ENCODE measurements around the gene INTS1.

INTS1 gene

GRCh38 chr7:1434165-1434718, 69.9 kb downstream of the INTS1 start:
- Histone ChIP-seq H4K20me1 (ENCODE audit: insufficient read depth, low read length) (no peaks in the 10 kb centered on the region), H3K9ac (ENCODE audit: low read length) (no peak overlapping the region), H3K9me2 (ENCODE audit: low read depth, low read length) (no peaks in the 10 kb centered on the region), H3K9me3 (ENCODE audit: low read length) (no peaks in the 10 kb centered on the region), H3K4me1 (ENCODE audit: insufficient read depth, low read length, severe bottlenecking) (no peaks in the 10 kb centered on the region), H3K27ac (ENCODE audit: low read depth, low read length, poor library complexity, severe bottlenecking) (no peak overlapping the region), H2AFZ (ENCODE audit: low read length) (no peak overlapping the region), H3K4me3 (ENCODE audit: low read depth, low read length, poor library complexity, severe bottlenecking) (no peak overlapping the region), H3K36me3 (ENCODE audit: insufficient read depth, low read length) (no peaks in the 10 kb centered on the region), H3K4me2 (ENCODE audit: low read length) (no peak overlapping the region), H3F3A (ENCODE audit: insufficient read depth, low read length) (no peaks in the 10 kb centered on the region), H3K27me3 (ENCODE audit: insufficient read depth, low read length) (no peaks in the 10 kb centered on the region; the same call in 1 of the 2 replicates), H3K79me2 (ENCODE audit: insufficient read depth, low read length) (no peaks in the 10 kb centered on the region)
- TF ChIP-seq EZH2 (IDR thresholded peaks at IDR 0.05; ENCODE audit: borderline replicate concordance, low read length) (no peak), CTCF (IDR thresholded peaks at IDR 0.05; ENCODE audit: low read length) (no peak)

GRCh38 chr7:1433128-1433920, 70.9 kb downstream of the INTS1 start:
- H3K27me3 ChIP-seq (ENCODE audit: insufficient read depth, low read length) = no peaks in the 10 kb centered on the region; the same call in 1 of the 2 replicates
- no peak for TF ChIP-seq EZH2 (IDR thresholded peaks at IDR 0.05; ENCODE audit: borderline replicate concordance, low read length)
- no peak for TF ChIP-seq CTCF (IDR thresholded peaks at IDR 0.05; ENCODE audit: low read length)
- H3K79me2 ChIP-seq (ENCODE audit: insufficient read depth, low read length) = no peaks in the 10 kb centered on the region
- H2AFZ ChIP-seq (ENCODE audit: low read length) = no peak overlapping the region
- H3K9me2 ChIP-seq (ENCODE audit: low read depth, low read length) = no peaks in the 10 kb centered on the region
- no peaks in the 10 kb centered on the region for H3F3A ChIP-seq (ENCODE audit: insufficient read depth, low read length)
- no peaks in the 10 kb centered on the region for H3K9me3 ChIP-seq (ENCODE audit: low read length)
- no peaks in the 10 kb centered on the region for H3K4me1 ChIP-seq (ENCODE audit: insufficient read depth, low read length, severe bottlenecking)
- no peaks in the 10 kb centered on the region for H4K20me1 ChIP-seq (ENCODE audit: insufficient read depth, low read length)
- H3K36me3 ChIP-seq (ENCODE audit: insufficient read depth, low read length) = no peaks in the 10 kb centered on the region
- no peak overlapping the region for H3K9ac ChIP-seq (ENCODE audit: low read length)
- H3K27ac ChIP-seq (ENCODE audit: low read depth, low read length, poor library complexity, severe bottlenecking) = no peak overlapping the region
- H3K4me2 ChIP-seq (ENCODE audit: low read length) = no peak overlapping the region
- no peak overlapping the region for H3K4me3 ChIP-seq (ENCODE audit: low read depth, low read length, poor library complexity, severe bottlenecking)

GRCh38 chr7:1432411-1433082, 71.6 kb downstream of the INTS1 start:
- Histone ChIP-seq H3K4me2 (ENCODE audit: low read length) (no peak overlapping the region), H3K9me3 (ENCODE audit: low read length) (no peaks in the 10 kb centered on the region), H3K4me1 (ENCODE audit: insufficient read depth, low read length, severe bottlenecking) (no peaks in the 10 kb centered on the region), H3K79me2 (ENCODE audit: insufficient read depth, low read length) (no peaks in the 10 kb centered on the region), H3K9me2 (ENCODE audit: low read depth, low read length) (no peaks in the 10 kb centered on the region), H3K9ac (ENCODE audit: low read length) (no peak overlapping the region), H4K20me1 (ENCODE audit: insufficient read depth, low read length) (no peaks in the 10 kb centered on the region), H3K27ac (ENCODE audit: low read depth, low read length, poor library complexity, severe bottlenecking) (no peak overlapping the region), H3K4me3 (ENCODE audit: low read depth, low read length, poor library complexity, severe bottlenecking) (no peak overlapping the region), H3K36me3 (ENCODE audit: insufficient read depth, low read length) (no peaks in the 10 kb centered on the region), H2AFZ (ENCODE audit: low read length) (no peak overlapping the region), H3F3A (ENCODE audit: insufficient read depth, low read length) (no peaks in the 10 kb centered on the region), H3K27me3 (ENCODE audit: insufficient read depth, low read length) (no peaks in the 10 kb centered on the region; the same call in 1 of the 2 replicates)
- TF ChIP-seq CTCF (IDR thresholded peaks at IDR 0.05; ENCODE audit: low read length) (peak; percentile 88), EZH2 (IDR thresholded peaks at IDR 0.05; ENCODE audit: borderline replicate concordance, low read length) (no peak)

All from OCI-LY1 (cell line).